HG02943 (cell line): ENCODE data around the gene NRROS.

Source experiments
- ATAC-seq: cut with Tn5 transposase; IDR thresholded peaks from one replicate; pipeline ENCODE4 v1.9.1; 2021; ENCODE audit warnings: mild to moderate bottlenecking, low read depth, moderate library complexity; ENCODE audit not compliant: unreplicated experiment

NRROS gene

DNA sequence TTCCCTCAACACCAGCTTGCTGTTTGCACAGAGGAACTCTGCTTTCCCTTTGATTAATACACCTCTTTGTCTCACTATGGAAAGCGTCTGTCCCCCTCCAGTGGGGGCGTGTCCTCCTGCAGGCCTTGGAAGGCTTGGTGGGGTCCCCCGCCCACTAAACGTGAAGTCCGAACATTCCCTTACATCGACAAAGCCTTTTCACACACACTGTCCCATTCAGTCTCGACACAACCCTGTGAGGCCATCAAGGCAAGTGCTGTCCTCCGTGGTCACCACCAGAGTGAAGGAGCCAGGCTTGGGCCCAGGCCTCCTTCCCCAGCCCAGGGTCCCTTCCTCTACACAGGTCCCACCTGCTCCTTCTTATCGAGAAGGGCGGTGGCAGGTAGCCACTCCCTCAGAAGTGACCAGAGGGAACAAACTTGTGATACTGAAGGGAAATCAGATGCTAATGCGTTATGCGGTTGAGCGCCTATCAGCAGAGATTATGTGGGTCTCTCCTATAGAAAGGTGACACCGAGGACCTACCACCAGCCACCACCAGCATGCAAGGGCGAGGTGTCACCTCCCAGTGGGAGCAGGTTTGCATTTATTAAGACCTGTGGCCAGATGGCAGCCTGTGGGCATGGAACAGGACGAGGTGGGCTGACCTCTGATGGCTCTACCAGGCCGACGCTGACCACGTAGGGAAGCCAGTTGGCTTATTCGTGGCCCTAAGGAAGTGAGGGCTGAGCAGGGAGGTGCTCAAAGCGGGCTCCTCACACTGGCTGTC, 6.6 kb downstream of the NRROS start:
- ATAC-seq: no peak

DNA sequence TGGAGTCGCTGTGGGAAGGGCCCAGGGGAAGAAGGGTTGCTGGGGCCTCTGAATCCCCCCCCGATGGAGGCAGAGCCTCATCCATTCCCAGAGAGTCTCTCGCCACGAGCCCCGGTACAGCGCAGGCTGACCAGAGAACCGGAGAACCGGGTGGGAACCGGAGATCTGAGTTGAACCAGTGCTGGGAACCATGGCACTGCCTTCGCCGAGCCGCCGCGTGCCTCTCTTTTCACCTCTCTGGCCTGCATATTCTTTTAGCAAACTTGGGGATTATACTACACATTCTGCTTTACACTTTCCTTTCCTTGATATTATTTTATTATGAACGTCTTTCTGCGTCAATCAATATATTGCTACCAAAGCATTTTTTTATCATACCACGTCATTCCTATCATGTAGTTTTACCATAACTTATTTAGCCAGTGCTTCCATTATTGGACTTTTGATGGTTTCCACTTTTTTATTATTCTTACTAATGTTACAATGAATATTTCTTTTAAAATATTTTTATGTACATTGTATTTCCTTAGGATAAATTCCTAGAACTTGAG, 7.2 kb downstream of the NRROS start:
- ATAC-seq: no peak

DNA sequence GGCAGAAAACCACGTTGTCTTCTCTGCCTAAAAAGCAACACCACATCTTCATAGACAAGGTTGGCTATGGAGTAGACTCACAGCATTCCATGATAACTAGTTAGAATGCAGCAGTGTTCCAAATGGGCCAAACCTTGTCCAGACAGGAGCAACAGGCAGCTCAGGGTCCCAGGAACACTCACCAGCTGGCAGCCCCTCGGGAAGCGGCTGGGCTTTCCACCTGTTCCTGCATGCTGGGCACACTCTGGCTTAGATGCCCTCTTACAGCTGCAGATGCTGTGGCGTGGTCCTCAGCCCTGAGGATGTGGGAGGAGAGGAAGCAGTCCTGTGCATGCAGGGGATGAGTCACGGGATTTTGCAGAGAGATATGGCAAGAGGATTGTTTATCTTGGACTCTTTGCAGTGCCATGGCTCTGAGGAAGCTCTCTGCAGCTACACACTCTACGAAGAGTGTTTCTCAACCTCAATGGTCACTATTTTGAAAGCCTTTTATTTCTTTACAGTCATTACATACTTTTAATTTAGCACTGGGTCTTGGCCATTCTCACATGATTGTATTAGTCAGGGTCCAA, 11.3 kb downstream of the NRROS start:
- no peak for ATAC-seq

GRCh38 chr3:196651819-196652218, 12.3 kb downstream of the NRROS start:
- no peak for ATAC-seq

DNA sequence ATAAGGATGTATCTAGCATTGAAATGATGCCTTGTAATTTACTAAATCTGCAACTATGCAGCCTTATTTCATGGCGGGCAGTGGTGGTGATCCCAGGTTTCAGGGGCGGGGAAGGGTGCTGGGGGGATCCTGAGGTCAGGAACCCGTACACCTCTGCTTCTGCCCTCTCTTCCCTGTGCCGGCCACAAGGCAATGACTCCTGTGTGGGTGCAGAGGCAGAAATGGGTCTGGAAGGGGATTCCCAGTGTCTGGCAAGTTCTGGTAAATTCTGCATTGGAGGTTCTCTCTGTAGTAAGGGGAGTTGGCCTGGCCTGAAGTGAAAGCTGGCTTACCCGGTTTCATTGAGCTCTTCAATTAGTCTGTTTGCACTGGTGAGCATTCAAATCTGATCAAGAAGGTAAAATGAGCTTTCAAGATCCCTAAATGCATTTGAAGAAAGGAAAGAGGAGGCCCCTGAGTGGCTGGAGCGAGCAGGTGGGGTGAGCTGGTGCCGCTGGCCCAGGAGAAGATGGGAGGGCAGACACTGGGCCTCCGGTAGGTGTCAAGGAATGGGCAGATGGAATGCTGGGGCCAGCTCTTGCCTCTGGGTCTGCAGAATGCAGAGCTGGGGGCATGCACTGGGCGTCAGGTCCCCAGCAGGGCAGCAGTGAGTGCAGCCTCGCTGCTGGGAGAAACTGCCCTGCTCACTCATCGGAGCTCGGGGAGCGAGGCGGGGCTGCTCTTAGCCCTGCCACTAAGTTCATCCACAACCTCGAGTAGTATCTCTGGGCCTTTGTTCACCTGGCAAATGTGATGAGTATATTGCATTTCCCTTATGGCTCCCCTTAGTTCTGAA, 13.7 kb downstream of the NRROS start:
- no peak for ATAC-seq

- ATAC-seq: no peak
Observed at GRCh38 chr3:196654006-196654734, 14.7 kb downstream of the NRROS start.

GRCh38 chr3:196654735-196655090, 15.2 kb downstream of the NRROS start:
- ATAC-seq: no peak

- ATAC-seq: no peak
Observed at GRCh38 chr3:196655496-196655895, 16.0 kb downstream of the NRROS start.

DNA sequence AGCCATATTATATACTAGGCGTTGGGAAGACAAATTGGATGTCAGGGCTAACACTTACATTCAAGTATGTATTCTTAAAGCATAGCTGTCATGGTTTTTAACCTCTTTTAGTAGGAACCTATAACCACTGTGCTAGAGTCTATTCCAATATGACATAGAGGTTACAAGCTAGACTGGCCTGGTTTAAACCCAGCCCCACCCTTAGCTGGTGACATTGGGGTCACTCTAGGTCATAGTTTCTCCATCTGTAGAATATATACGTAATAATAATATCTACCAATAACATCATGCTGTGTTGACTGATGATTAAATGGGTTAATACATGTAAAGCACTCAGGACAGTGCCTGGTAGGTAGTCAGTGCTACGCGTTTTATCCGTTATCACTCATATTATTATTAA, 16.7 kb downstream of the NRROS start:
- ATAC-seq: no peak

DNA sequence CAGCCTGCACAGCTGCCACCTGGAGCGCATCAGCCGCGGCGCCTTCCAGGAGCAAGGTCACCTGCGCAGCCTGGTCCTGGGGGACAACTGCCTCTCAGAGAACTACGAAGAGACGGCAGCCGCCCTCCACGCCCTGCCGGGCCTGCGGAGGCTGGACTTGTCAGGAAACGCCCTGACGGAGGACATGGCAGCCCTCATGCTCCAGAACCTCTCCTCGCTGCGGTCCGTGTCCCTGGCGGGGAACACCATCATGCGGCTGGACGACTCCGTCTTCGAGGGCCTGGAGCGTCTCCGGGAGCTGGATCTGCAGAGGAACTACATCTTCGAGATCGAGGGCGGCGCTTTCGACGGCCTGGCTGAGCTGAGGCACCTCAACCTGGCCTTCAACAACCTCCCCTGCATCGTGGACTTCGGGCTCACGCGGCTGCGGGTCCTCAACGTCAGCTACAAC, 20.4 kb downstream of the NRROS start:
- no peak for ATAC-seq

DNA sequence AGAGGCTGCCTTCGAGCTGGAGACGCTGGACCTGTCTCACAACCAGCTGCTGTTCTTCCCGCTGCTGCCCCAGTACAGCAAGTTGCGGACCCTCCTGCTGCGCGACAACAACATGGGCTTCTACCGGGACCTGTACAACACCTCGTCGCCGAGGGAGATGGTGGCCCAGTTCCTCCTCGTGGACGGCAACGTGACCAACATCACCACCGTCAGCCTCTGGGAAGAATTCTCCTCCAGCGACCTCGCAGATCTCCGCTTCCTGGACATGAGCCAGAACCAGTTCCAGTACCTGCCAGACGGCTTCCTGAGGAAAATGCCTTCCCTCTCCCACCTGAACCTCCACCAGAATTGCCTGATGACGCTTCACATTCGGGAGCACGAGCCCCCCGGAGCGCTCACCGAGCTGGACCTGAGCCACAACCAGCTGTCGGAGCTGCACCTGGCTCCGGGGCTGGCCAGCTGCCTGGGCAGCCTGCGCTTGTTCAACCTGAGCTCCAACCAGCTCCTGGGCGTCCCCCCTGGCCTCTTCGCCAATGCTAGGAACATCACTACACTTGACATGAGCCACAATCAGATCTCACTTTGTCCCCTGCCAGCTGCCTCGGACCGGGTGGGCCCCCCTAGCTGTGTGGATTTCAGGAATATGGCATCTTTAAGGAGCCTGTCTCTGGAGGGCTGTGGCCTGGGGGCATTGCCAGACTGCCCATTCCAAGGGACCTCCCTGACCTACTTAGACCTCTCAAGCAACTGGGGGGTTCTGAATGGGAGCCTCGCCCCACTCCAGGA, 21.1 kb downstream of the NRROS start:
- no peak for ATAC-seq

GRCh38 chr3:196661400-196661799, 21.9 kb downstream of the NRROS start:
- no peak for ATAC-seq

DNA sequence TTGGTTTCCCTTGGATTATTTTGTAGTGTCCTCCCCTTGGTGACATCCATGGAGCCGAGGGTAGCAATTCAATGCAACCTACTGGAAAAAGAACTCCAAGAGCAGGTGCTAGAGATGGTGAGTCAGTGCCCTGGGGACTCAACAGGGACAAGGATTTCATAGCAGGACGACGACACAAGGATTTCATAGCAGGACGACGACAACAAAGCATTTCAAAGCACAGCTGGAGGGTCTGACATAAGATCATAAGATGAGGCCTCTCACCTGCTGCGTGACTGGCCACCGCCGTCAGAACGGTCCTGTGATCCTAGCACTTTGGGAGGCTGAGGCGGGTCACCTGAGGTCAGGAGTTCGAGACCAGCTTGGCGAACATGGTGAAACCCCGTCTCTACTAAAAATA, 22.5 kb downstream of the NRROS start:
- no peak for ATAC-seq

DNA sequence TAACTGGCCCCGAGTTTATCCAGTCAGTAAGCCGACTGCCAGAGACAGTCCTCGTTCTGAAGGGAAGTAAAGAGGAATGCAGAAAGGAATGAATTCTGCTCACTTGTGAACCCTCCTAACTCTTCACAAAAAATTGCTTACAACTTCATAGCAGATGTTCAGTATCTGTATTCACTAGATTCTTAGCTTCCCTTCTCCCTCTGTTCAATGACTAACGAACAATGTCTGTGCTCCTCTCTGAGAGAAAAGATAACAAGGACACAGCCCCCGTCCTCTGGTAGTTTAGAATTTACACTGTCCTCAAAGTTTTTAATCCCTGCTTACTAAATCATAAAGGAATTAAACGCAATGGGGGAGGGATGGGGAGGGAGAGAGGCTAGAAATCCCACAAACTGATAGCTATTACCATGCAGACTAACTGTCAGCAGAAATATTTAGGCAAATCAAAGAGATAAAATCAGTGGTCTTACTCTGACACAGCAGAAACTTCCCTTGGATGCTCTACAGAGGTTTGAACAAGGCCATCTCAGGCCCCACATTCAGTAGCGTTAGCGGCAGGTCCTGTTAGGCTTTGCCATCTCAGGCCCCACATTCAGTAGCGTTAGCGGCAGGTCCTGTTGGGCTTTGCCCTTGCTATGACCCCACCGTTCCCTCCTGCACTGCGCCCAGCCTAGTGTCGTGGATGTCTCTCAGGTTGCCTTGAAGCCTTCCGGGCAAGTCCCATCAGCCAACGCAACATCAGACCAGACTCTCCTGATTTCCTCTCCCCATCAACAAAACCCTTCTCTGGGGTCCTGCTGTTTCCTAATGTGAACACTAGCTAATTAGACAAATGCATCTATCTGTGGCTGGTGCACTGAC, 23.4 kb downstream of the NRROS start:
- no peak for ATAC-seq

- ATAC-seq: no peak
Observed at GRCh38 chr3:196666001-196666867, 26.7 kb downstream of the NRROS start.

DNA sequence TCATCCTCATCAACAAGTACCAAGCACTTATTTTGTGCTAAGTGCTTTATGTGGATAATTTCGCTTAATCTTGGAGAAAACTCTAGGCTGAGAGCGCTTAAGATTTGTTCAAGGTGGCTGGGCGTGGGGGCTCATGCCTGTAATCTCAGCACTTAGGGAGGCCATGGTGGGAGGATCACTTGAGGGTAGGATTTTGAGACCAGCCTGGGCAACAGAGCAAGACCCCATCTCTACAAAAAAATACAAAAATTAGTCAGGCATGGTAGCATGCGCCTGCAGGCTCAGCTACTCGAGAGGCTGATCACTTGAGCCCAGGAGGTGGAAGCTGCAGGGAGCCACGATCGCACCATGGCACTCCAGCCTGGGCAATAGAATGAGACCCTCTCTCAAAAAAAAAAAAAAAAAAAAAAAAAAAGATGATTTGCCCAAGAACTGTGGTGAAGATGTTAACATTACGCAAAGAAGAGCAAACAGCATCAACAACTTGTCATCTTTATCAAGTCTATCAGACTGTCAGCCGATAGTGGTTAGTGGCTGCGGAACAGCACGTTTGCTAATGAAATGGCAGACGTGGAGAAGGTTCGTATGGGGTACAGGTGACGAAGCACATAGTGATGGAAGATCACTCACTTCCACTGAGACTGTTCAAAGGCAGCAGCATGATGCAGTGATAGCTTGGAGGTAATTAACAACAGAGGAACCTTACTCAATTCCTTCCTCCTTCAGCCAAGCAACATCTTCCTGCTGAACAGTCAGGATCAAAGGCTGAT, 27.7 kb downstream of the NRROS start:
- no peak for ATAC-seq

DNA sequence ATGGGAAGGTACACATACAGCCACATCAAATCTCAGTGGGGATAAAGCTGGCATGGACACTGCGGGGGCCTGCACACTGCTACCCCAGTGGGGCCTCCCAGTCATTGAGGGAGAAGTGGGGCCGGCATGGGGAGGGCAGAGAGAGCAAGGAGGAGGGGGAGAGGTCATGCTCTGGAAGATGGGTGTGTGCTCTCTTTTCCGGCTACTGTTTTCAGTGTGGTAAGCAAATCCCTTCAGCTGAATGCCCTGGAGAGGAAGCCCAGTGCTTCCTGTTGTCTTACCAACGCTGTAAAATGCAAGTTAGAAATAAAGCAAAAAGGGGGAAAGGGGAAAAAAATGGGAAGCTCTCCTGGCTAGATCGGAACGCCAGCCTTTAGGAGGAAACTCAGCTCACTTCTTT, 30.8 kb downstream of the NRROS start:
- no peak for ATAC-seq
